Measurements from ENCODE around the gene TMEM260.
"Not testable (repeated sequence)": the region's sequence is repeated elsewhere in the genome, so short reads cannot be mapped to it uniquely, and the experiment has no call there.

TMEM260 gene

DNA sequence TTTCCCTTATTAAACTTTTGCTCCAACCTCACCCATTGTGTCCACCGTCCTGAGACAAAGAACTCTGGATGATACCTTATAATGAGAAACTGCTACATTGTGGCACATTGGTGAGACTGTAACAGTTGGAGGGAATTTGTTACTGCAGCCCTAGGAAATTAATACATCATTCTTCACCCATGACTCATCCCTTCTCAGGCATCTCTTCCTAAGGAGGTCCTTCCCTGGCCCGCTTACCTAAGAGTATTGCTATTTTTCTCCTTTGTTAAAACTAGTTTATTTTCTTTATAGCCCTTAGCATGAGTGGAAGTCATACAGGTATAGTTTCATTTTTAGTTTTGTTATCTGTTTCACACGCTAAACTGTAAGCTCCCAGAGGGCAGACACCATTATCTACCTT, 87.1 kb downstream of the TMEM260 start:
- H3K27ac ChIP-seq: no peak overlapping the region
- TF ChIP-seq, protein P1, sequence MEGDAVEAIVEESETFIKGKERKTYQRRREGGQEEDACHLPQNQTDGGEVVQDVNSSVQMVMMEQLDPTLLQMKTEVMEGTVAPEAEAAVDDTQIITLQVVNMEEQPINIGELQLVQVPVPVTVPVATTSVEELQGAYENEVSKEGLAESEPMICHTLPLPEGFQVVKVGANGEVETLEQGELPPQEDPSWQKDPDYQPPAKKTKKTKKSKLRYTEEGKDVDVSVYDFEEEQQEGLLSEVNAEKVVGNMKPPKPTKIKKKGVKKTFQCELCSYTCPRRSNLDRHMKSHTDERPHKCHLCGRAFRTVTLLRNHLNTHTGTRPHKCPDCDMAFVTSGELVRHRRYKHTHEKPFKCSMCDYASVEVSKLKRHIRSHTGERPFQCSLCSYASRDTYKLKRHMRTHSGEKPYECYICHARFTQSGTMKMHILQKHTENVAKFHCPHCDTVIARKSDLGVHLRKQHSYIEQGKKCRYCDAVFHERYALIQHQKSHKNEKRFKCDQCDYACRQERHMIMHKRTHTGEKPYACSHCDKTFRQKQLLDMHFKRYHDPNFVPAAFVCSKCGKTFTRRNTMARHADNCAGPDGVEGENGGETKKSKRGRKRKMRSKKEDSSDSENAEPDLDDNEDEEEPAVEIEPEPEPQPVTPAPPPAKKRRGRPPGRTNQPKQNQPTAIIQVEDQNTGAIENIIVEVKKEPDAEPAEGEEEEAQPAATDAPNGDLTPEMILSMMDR (IDR thresholded peaks at IDR 0.05): no peak
- no peak for TF ChIP-seq ZFX (IDR thresholded peaks at IDR 0.05; ENCODE audit: borderline replicate concordance)

DNA sequence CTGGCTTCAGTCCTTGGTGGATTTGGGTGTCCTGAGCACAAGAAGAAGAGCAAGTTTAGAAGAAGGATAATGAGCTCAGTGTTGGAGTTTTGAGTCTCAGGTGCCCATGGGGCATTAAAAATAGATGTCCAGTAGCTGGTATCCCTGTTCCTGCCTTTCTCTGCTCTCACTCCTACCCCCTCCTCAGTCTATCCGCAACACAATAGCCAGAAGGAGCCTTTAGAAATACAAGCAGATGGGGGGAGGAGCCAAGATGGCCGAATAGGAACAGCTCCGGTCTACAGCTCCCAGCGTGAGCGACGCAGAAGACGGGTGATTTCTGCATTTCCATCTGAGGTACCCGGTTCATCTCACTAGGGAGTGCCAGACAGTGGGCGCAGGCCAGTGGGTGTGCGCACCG, 87.7 kb downstream of the TMEM260 start:
- H3K27ac ChIP-seq: not testable (repeated sequence)

- H3K27ac ChIP-seq: no peak overlapping the region
- TF ChIP-seq, protein P1 (IDR thresholded peaks at IDR 0.05): no peak
- no peak for TF ChIP-seq ZFX (IDR thresholded peaks at IDR 0.05; ENCODE audit: borderline replicate concordance)
These were observed 96.4 kb downstream of the TMEM260 start for GRCh38 chr14:56676042-56676441.

GRCh38 chr14:56678838-56679237, 99.2 kb downstream of the TMEM260 start:
- no peak overlapping the region for H3K27ac ChIP-seq
- TF ChIP-seq ZFX (IDR thresholded peaks at IDR 0.05; ENCODE audit: borderline replicate concordance): no peak
- TF ChIP-seq, protein P1 (IDR thresholded peaks at IDR 0.05): no peak

- H3K27ac ChIP-seq: no peak overlapping the region
- TF ChIP-seq, protein P1 (IDR thresholded peaks at IDR 0.05): 0 out of 2 replicates have a peak, but pooled peaks have one; percentile 7
- no peak for TF ChIP-seq ZFX (IDR thresholded peaks at IDR 0.05; ENCODE audit: borderline replicate concordance)
These were observed 106.8 kb downstream of the TMEM260 start for GRCh38 chr14:56686416-56686815.

DNA sequence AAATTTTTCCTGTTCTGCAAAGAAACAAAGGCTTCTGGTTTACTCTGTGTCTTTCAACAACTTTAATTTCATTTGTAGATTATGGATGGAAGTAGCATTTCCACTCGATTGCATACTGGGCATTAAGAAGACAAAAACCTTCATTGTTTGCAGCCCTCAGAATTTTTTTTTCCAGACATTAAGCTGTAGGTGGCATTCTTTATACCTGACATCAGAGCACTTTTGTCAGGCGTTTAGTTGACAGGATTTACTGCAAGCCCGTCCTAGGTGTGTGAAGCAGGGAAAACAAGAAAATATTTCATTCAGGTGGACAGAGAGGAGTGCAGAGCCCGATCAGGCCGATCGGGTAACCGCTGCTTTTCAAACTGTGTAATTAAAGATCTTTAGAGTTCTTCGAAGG, 107.5 kb downstream of the TMEM260 start:
- H3K27ac ChIP-seq: no peak overlapping the region
- TF ChIP-seq, protein P1 (IDR thresholded peaks at IDR 0.05): no peak
- TF ChIP-seq ZFX (IDR thresholded peaks at IDR 0.05; ENCODE audit: borderline replicate concordance): no peak

- no peak overlapping the region for H3K27ac ChIP-seq
- TF ChIP-seq, protein P1 (IDR thresholded peaks at IDR 0.05): no peak
- TF ChIP-seq ZFX (IDR thresholded peaks at IDR 0.05; ENCODE audit: borderline replicate concordance): no peak
These were observed 115.0 kb downstream of the TMEM260 start for GRCh38 chr14:56694609-56695008.

DNA sequence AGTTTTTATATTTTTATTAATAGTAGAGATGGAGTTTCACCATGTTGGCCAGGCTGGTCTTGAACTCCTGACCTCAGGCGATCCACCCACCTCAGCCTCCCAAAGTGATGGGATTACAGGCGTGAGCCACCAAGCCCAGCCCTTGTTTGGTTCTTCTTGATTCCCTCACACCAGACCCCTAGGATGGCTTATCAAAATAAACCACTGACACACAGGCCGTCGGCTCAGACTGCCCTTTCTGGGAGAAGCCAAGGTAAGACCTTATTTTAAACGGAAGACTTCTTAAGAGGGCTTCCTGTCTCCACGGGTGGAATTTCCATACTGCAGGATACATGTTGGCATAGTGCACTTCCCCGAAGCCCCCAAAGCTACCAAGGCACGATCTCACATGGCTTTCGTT, 115.6 kb downstream of the TMEM260 start:
- not testable (repeated sequence) for H3K27ac ChIP-seq

All from 22Rv1 (cell line).